Activated CD8-positive, alpha-beta memory T cell treated with anti-CD3 and anti-CD28 coated beads for 1 hour (primary cell): Measurements from ENCODE around the gene IL11RA.

ENCODE experiments used
- DNase-seq, 2 donors: peaks; one replicate each; pipeline ENCODE4 v3.0.0-alpha.2; 2020; ENCODE audit warnings: low read depth in 1 of 2; ENCODE audit errors: extremely low read depth in 1 of 2

IL11RA gene

GRCh38 chr9:34651876-34652601, at the start of gene IL11RA:
Gene IL11RA (plus strand): TSS chr9:34652185. CDS start chr9:34655218, 3,033 bp downstream.
- no peak for DNase-seq

- DNase-seq, result peak; percentile 48 to 71
These were observed 48.3 kb upstream of the IL11RA start for GRCh38 chr9:34603610-34604231.

- no peak for DNase-seq
These were observed 45.8 kb upstream of the IL11RA start for GRCh38 chr9:34606190-34606589.

GRCh38 chr9:34606905-34607304, 45.1 kb upstream of the IL11RA start:
- DNase-seq, result no peak

- DNase-seq, result no peak
These were observed 44.7 kb upstream of the IL11RA start for GRCh38 chr9:34607331-34607730.

- DNase-seq, result no peak
These were observed 41.4 kb upstream of the IL11RA start for GRCh38 chr9:34610434-34611206.

- no peak for DNase-seq
These were observed 40.7 kb upstream of the IL11RA start for GRCh38 chr9:34611251-34611810.

- peak; percentile 33 to 84 for DNase-seq
These were observed 39.9 kb upstream of the IL11RA start, which contains the start of gene RPP25L for GRCh38 chr9:34611811-34612787. Gene RPP25L (minus strand): TSS chr9:34612097. CDS start chr9:34611296, 801 bp downstream.

- DNase-seq, result peak in 1 of 2 donors; percentile 47
These were observed 39.1 kb upstream of the IL11RA start for GRCh38 chr9:34612788-34613390.

- no peak for DNase-seq
These were observed 36.9 kb upstream of the IL11RA start for GRCh38 chr9:34615132-34615531.

GRCh38 chr9:34620061-34620994, 31.7 kb upstream of the IL11RA start, which contains the start of gene DCTN3:
Gene DCTN3 (minus strand): TSS chr9:34620495. CDS start chr9:34620464, 31 bp downstream.
- DNase-seq, result peak; percentile 80 to 81

GRCh38 chr9:34623374-34624235, 28.4 kb upstream of the IL11RA start:
- no peak for DNase-seq

GRCh38 chr9:34624475-34625185, 27.4 kb upstream of the IL11RA start:
- DNase-seq, result no peak

GRCh38 chr9:34625186-34625486, 26.8 kb upstream of the IL11RA start:
- no peak for DNase-seq

GRCh38 chr9:34627716-34628655, 24.0 kb upstream of the IL11RA start:
- DNase-seq, result no peak
